ENCODE measurements around the gene GIT1.

- TF ChIP-seq POLR2A (IDR thresholded peaks at IDR 0.05; ENCODE audit: low read length) (no peak), GATA1 (IDR thresholded peaks at IDR 0.05; ENCODE audit: low read depth, low read length) (no peak)
Measured at GRCh38 chr17:29563816-29564215, 25.6 kb downstream of the GIT1 start.
